ENCODE measurements around the gene ARHGAP24. TPM values are rescaled to one million over a fixed set of nuclear protein-coding genes. Genes with fewer than 3 reads are reported as not detected.

Gene ARHGAP24
- total RNA-seq, 1 donor from 2014 or later: not detected

- intact Hi-C loops (cut with micrococcal nuclease): loop anchor here (10.0 kb wide), 1 partner anchor 1770 kb away; no protein-coding TSS in a partner anchor
Measured at GRCh38 chr4:85684676-85685075, 209.7 kb downstream of the ARHGAP24 start.

- intact Hi-C loops (cut with micrococcal nuclease): loop anchor here (10.0 kb wide), 1 partner anchor 1772 kb away; no protein-coding TSS in a partner anchor
Measured at GRCh38 chr4:85686398-85686797, 211.4 kb downstream of the ARHGAP24 start.

DNA sequence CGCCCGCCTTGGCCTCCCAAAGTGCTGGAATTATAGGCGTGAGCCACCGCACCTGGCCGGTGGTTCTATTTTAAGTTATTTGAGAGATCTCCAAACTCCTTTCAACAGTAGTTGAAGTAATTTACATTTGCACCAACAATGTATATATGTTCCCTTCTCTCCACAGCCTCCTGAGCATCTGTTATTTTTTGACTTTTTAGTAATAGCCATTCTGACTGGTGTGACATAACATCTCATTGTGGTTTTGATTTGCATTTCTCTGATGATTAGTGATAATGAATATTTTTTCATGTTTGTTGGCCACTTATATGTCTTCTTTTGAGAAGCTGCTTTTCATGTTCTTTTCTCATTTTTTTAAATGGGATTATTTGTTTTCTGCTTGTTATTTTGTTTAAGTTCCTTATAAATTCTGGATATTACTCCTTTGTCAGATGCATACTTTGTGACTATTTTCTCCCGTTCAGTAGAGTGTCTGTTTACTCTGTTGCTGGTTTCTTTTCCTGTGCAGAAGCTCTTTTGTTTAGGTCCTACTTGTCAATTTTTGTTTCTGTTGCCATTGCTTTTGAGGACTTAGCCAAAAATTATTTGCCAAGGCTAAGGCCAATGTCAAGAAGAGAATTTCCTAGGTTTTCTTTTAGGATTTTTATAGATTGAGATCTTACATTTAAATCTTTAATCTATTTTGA lies 213.2 kb downstream of the ARHGAP24 start:
- intact Hi-C loops (cut with micrococcal nuclease): loop anchor here (10.0 kb wide), 1 partner anchor 1773 kb away; no protein-coding TSS in a partner anchor

- intact Hi-C loops (cut with micrococcal nuclease): no loop called here
Measured at GRCh38 chr4:85696661-85697060, 221.7 kb downstream of the ARHGAP24 start.

GRCh38 chr4:85697854-85698253 lies 222.9 kb downstream of the ARHGAP24 start:
- intact Hi-C loops (cut with micrococcal nuclease): no loop called here

DNA sequence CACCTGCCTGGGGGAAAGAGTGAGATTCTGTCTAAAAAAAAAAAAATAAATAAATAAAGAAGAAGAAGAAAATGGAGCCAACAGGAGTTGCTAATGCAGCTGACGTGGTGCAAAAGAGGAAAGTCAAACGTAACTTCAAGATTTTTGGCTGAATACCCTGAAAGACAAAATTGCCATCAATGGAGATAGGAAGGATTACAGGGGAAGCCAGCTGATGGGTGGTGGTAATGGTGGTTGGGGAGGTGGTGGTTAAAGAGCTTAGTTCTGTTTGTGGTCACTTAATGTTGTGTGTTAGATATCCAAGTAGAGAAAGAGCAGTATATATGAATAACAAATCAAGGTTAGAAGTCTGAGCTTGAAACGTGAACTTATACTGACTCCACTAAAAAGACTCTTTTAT lies 225.4 kb downstream of the ARHGAP24 start:
- intact Hi-C loops (cut with micrococcal nuclease): no loop called here

GRCh38 chr4:85701861-85702321 lies 226.9 kb downstream of the ARHGAP24 start:
- intact Hi-C loops (cut with micrococcal nuclease): no loop called here

- intact Hi-C loops (cut with micrococcal nuclease): no loop called here
Measured at GRCh38 chr4:85703096-85703495, 228.1 kb downstream of the ARHGAP24 start.

- intact Hi-C loops (cut with micrococcal nuclease): no loop called here
Measured at GRCh38 chr4:85707611-85708010, 232.7 kb downstream of the ARHGAP24 start.

DNA sequence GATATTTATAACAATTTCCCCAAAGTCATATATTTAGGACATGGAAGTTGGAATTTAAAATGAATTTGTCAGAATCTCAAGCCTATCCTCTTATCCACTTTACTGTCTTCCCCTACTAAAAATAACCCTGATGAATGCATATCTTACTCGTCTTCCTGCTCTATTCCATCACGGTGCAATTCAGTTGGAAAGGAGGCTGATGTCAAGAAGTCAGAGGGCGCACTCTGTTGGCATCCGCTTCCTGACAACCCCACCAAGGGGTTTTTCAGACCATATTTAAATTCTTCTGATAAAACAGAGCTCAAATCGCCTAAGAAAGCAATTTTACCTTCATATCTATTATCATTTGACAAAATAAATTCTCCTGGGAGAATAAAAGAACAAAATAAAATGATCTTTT lies 233.5 kb downstream of the ARHGAP24 start:
- intact Hi-C loops (cut with micrococcal nuclease): no loop called here

DNA sequence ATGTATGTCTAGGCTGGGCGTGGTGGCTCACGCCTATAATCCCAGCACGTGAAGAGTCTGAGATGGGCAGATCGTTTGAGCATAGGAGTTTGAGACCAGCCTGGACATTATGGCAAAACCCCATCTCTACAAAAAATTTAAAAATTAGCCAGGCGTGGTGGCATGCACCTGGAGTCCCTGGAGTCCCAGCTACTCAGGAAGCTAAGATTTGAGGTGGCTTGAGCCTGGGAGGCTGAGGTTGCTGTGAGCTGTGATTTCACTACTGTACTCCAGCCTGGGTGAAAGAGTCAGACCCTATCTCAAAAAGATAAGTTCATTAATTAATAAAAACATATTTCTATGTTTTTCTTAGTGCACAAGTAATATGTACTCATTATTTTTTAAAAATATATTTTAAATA lies 238.1 kb downstream of the ARHGAP24 start:
- intact Hi-C loops (cut with micrococcal nuclease): no loop called here

DNA sequence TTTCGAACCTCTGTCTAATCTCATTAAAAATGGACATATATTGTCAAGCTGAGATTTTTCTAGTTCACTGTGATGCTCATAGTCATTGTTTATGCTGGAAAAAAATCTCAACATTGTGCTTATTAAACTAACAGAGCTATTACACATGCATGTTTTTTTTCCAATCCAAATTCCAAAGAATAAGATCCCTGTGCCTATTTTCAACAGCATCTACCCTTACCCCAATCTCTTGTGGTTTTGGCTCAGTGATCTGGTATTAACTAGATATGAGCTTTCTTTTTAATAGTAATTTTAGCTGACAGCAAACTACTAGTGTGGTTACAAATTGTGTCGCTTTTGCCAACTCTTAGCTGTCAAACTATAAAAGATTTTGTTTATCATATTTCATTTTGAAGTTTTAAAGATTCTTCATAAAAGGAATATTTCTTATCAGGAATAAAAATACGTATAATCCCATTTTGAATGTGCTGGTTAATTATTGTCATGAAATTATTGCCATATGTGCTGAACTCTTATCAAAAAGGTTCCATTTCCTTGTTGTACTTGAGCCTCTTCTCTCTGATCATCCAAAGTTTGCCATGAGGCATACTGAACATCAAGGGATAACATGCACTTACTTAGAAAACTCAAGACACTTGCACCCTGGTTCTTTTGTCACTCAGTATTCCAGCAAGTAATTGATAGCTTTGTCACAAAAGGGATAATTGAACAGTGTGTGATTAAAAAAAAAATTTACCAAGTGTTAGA lies 241.2 kb downstream of the ARHGAP24 start:
- intact Hi-C loops (cut with micrococcal nuclease): no loop called here

- intact Hi-C loops (cut with micrococcal nuclease): no loop called here
Measured at GRCh38 chr4:85717351-85717750, 242.4 kb downstream of the ARHGAP24 start.

- intact Hi-C loops (cut with micrococcal nuclease): no loop called here
Measured at GRCh38 chr4:85717847-85718246, 242.9 kb downstream of the ARHGAP24 start.

DNA sequence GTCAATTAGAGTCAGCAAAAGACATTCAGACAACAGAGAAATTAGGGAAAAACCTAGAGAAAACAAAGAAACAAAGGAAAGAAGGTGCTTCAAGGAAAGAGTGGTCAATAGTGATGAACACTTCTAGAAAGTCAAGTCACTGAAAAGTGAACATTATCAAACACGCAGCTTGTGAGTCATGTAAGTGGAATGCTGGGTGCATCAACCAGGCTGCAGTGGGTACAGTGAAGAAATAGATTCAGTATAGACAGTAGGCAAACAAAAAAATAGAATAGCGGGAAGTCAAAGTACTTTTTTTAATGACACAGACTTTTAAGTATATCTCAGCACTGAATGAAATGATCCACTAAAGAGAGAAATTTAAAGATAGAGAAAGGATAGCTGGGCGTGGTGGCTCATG lies 245.8 kb downstream of the ARHGAP24 start:
- intact Hi-C loops (cut with micrococcal nuclease): no loop called here

DNA sequence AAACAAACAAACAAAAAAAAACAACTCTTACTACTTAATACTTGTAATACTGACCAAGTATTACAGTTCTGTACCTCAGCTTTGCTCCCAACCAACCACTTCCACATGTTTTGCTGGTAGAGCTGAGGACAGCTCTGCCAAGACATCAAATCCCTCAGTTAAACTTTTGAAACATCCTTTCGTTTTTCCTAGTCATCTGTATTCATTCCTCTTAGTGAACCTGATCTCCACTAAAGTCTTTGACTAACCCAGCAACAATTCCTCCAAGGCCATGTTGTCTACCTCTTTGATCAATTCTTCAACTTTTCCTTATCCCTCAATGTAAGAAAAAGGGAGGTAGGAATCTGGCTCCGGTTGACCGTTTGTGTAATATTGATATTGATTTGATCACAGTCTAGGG lies 247.5 kb downstream of the ARHGAP24 start:
- intact Hi-C loops (cut with micrococcal nuclease): no loop called here

DNA sequence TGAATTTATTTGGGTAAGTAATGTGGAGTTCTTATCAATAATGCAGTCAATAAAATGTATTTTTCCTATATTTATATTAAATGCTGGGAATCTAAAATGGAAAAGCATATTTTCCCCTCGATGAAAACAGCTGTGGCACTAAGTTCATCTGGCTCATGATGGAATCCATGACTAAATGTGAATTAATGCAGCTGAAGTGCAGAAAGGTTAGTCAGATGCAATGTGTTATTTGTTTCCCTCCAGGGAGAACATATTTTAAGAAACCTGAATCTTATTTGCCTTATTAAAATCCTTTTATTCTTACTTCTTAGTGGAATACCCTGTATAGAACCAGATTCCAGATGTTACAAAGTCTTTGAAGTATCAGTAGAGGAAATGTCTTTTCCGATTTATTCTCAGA lies 247.9 kb downstream of the ARHGAP24 start:
- intact Hi-C loops (cut with micrococcal nuclease): no loop called here

DNA sequence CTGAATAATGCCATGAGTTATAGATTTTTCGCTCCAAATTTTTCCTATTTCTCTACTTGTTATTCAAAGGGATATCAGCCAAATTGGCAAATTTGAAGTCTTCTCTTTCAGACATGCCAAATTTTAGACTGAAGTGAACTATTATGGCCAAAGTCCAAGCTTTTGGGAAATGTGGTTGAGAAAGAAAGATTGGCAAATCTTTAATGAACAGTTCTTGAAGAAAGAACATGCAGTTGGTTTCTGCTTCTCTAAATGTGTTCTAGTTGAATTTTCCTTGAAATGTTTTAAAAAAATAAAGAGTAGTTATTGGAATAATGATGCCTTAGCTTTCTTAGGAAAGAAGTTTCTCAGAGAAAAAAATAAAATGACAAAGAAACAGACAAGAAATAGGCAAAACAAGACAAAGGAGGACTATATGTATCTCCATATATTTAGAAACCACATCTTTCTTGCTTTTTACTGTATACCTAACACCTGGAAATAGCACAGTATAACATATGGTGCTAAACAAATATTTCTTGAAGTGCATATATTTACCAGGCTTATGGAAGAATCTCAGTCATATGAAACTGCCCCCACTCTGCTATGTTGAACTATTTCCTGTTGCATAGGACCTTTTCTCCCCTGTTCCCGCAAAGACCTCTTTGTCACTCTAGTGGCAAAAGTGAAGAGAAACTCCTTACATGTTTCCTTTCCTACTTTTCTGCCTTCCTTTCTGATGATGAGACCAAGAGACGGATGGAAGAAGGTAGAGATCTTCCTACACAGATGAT lies 250.0 kb downstream of the ARHGAP24 start:
- intact Hi-C loops (cut with micrococcal nuclease): no loop called here

GRCh38 chr4:85725721-85726170 lies 250.8 kb downstream of the ARHGAP24 start:
- intact Hi-C loops (cut with micrococcal nuclease): no loop called here

GRCh38 chr4:85726555-85726954 lies 251.6 kb downstream of the ARHGAP24 start:
- intact Hi-C loops (cut with micrococcal nuclease): no loop called here

- intact Hi-C loops (cut with micrococcal nuclease): no loop called here
Measured at GRCh38 chr4:85728464-85728863, 253.5 kb downstream of the ARHGAP24 start.

- intact Hi-C loops (cut with micrococcal nuclease): no loop called here
Measured at GRCh38 chr4:85732124-85732523, 257.2 kb downstream of the ARHGAP24 start.

Data from T-helper 1 cell treated with Interleukin-12 subunit alpha and Interleukin-12 subunit beta and Interleukin-4 antibody, amounts not matched to agents 30 ng/mL and 1 ng/mL, for 36 hours (primary cell).